Kidney capillary endothelial cell (primary cell): ENCODE measurements around the gene MMP15.

Experiments used
- DNase-seq: peaks from one replicate; pipeline ENCODE4 v3.0.0-alpha.2; 2018; ENCODE audit warnings: low spot score

The MMP15 gene

DNA sequence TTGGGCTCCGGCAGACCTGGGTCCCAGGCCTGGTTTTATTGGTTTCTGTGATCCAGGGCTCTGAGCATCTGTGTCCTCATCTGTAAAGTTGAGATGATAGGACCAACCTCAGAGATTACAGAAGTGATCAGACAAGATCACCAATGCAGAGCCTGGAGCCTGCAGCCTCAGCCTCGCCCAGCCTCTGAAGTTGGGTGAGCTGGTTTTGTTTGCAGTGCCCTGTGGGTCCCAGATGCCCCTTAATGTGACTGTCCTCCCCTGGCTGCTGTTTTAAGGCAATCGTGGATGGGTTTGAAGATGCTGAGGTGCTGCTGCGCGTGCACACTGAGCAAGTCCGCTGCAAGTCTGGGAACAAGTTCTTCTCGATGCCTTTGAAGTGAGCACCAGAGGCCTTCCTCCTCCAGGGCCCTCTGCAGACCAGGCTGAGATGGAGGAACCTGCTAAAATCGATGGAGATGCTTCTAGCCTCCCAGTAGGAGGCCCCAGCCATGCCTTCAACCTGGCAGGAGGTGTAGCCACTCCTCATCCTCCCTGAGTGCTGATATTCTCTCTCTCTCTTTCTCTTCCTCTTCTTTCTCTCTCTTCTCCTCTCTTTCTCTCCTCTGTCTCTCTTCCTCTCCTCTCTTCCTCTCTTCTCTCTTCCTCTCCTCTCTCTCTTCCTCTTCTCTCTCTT is 5.6 kb upstream of the MMP15 start:
- no peak for DNase-seq

- DNase-seq = no peak
Observed at GRCh38 chr16:58020628-58021521, 4.7 kb upstream of the MMP15 start.

GRCh38 chr16:58021661-58022551 is 3.6 kb upstream of the MMP15 start:
- no peak for DNase-seq

GRCh38 chr16:58022601-58023371 is 2.8 kb upstream of the MMP15 start:
- DNase-seq = no peak

DNA sequence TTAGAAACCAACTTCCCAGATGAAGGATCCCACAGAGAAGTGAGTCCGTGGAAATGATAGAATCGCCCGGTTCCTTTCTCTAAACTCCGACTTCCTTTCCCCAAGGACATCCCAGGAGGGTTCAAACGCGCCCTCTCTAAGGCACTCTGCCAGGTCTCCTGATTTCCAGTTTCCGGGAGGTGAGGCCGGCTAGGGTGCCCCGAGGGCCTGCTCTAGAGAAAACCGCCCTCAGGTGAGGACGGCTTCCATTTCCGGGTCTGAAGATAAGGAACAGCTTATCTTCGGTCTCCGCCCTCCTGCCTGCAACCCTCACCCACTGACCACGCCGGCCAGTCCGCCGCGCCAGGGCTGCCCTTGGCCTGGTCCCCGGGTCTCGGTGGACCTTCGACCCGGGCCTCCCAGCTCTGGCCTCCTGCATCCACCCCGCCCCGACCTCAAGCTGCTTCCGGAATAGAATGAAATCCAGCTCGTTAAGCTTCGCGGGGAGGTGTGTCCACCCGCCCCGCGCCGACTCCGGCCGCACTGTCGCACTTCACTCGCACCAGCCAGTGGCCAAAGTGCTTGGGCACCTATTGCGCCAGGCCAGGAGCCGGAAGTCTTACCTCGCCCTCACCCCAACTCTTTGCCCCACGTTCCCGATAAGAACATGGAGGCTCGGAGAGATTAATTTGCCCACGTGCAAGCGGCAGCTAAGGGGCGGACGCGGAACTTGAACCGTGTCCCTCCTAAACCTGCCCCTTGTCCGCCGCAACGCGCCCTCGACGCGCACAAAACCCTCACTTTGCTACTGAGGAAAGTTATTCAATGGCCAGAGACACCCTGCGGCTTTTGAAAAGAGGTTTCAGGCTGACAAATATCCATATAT is 836 bp upstream of the MMP15 start:
- no peak for DNase-seq

DNA sequence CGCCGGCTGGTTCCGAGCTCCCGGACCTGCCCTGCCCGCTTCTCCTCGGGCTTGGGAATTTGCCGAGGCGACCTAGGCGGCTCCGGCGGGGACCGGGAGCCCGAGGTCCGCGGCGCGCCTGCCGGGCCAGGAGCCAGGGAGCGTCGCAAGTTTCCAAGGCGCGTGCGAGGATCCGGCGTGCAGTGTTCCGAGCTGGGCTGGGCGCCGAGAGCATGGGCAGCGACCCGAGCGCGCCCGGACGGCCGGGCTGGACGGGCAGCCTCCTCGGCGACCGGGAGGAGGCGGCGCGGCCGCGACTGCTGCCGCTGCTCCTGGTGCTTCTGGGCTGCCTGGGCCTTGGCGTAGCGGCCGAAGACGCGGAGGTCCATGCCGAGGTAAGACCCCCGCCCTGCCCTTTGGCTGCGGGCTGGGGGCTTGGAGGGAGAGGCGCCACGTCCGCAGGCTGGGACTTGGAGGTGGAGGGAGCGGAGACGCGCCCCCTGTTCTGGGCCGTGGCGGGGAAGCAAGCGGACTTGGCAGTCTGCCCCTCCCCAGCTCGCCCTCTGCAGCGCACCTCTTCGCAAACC is 668 bp downstream of the MMP15 start:
- DNase-seq = peak; percentile 33

GRCh38 chr16:58026705-58027160 is 1.2 kb downstream of the MMP15 start:
- no peak for DNase-seq

GRCh38 chr16:58027161-58027915 is 1.8 kb downstream of the MMP15 start:
- no peak for DNase-seq

GRCh38 chr16:58027916-58028455 is 2.4 kb downstream of the MMP15 start:
- DNase-seq = no peak

GRCh38 chr16:58028541-58029070 is 3.1 kb downstream of the MMP15 start:
- no peak for DNase-seq

GRCh38 chr16:58029410-58029809 is 3.9 kb downstream of the MMP15 start:
- no peak for DNase-seq

GRCh38 chr16:58030136-58030840 is 4.7 kb downstream of the MMP15 start:
- no peak for DNase-seq

DNA sequence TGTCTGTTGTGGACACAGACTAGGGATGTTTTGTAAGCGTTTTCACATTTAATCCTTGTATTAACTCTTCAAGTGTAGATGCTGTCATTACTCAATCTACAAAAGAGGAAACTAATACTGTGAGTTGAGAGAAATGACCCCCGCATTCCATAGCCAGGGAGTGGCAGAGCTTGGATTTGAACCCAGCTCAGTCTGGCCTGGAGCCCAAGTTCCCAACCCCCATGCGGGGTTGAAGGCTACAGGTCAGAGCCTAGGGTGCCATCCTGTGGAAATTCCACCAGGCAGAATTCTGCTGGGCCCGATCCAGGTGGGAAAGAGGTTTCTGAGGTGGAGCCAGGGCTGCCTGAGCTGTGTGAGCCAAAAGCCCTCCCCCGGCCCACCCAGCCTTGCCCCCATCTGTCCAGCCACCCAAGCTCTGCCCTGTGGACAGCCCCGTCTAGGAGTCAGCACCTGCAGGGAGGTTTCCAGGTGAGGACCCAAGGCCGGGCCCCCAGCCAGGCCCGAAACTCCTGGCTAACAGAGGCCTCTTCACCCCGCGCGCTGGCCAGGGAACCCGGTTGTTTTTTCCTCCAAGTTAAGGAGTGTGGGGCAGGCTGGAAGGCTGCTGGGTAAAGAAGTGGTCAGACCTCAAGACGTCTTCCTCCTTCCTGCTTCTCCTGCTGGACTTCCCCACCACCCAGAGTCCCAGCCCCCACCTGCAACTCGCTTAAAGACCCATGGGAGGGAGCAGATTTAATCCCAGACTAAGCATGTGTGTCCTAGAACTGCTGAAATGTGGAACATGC is 5.7 kb downstream of the MMP15 start:
- no peak for DNase-seq

- DNase-seq = no peak
Observed at GRCh38 chr16:58032710-58033293, 7.2 kb downstream of the MMP15 start.

- DNase-seq = no peak
Observed at GRCh38 chr16:58034128-58034685, 8.7 kb downstream of the MMP15 start.

DNA sequence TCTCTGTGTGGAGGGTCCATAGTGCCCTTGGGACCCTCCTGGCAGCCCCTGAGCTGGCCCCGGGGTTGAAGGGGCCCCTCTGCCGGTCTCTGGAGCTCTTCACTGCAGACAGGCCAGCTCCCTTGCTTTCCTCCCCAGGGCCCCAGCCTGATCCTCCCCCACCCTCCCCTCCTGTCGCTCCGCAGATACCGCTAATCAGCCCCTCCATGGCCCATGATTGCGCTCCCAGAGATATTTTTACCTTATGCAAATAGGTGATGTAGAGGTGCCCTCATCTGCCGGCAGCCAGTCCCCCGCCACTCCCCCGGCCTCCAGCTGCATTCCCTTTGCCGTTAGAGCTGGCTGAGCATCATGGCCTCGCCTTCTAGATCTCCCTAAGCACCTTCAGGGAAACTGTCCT is 9.2 kb downstream of the MMP15 start:
- DNase-seq = no peak
